Natural killer cell (primary cell): ENCODE data around the gene ZFR2. TPM values are rescaled to one million over a fixed set of nuclear protein-coding genes. Genes with fewer than 3 reads are reported as not detected.

Experiments used
- ATAC-seq, 3 donors: fragments of 150-1000 bp in 2 of 3; fragments of 200-7000 bp in 1 of 3; cut with Tn5 transposase; 1 replicate in 1 of 3; 2 replicates in 2 of 3; pipeline ENCODE4 v1.10.0; 2021; ENCODE audit warnings: mild to moderate bottlenecking in 2 of 3, moderate library complexity in 2 of 3
- DNase-seq, 2 donors: peaks; one replicate each; pipeline versions ENCODE4 v3.0.0 to v3.0.0-alpha.2; 2013 to 2021; ENCODE audit warnings: mixed read lengths in 1 of 2
- H3K27ac ChIP-seq: one replicate; pipeline ENCODE4 v1.5.1; 2013; ENCODE audit warnings: mild to moderate bottlenecking, low read length
- H3K27me3 ChIP-seq: one replicate; pipeline ENCODE4 v1.6.1; 2013; ENCODE audit warnings: low read length; ENCODE audit not compliant: control insufficient read depth, insufficient read depth
- H3K36me3 ChIP-seq: one replicate; pipeline ENCODE4 v1.6.1; 2013; ENCODE audit warnings: low read length; ENCODE audit not compliant: control insufficient read depth, insufficient read depth
- H3K4me1 ChIP-seq: one replicate; pipeline ENCODE4 v1.6.1; 2013; ENCODE audit warnings: low read length; ENCODE audit not compliant: control insufficient read depth, insufficient read depth
- H3K4me3 ChIP-seq: one replicate; pipeline ENCODE4 v1.5.1; 2013; ENCODE audit warnings: low read length
- H3K9me3 ChIP-seq: one replicate; pipeline ENCODE4 v1.6.1; 2013; ENCODE audit warnings: low read length; ENCODE audit not compliant: control insufficient read depth, insufficient read depth
- H3K27ac Mint-ChIP-seq, 2 donors: one replicate each; pipeline ENCODE4 v1.8.0; 2022; ENCODE audit warnings: mild to moderate bottlenecking in 2 of 2, mixed read lengths in 2 of 2, moderate library complexity in 1 of 2
- H3K27me3 Mint-ChIP-seq, 2 donors: one replicate each; pipeline ENCODE4 v1.8.0; 2022; ENCODE audit warnings: low read depth in 2 of 2, mixed read lengths in 2 of 2
- H3K36me3 Mint-ChIP-seq: one replicate; pipeline ENCODE4 v1.8.0; 2022; ENCODE audit warnings: mixed read lengths
- H3K4me1 Mint-ChIP-seq, 2 donors: one replicate each; pipeline ENCODE4 v1.8.0; 2022; ENCODE audit warnings: mixed read lengths in 2 of 2
- H3K4me3 Mint-ChIP-seq: one replicate; pipeline ENCODE4 v1.8.0; 2022; ENCODE audit warnings: mild to moderate bottlenecking, moderate library complexity, mixed read lengths
- H3K9me3 Mint-ChIP-seq, 2 donors: one replicate each; pipeline ENCODE4 v1.8.0; 2022; ENCODE audit warnings: mixed read lengths in 2 of 2
- WGBS: methylation state at CpG from one replicate; pipeline ENCODE4 v1.1.7; 2013; ENCODE audit warnings: missing lambda C conversion rate; ENCODE audit not compliant: insufficient coverage; 5-methylcytosine and 5-hydroxymethylcytosine counted together
- intact Hi-C: fragments of 100-400 bp; cut with micrococcal nuclease; formaldehyde crosslinking; loops from one replicate; pipeline ENCODE4 v1.14.2; 2022
- total RNA-seq, 4 donors: library from RNA; stranded (reverse); fragments of 120-200 nt in 1 of 4; gene quantifications; one replicate each; pipeline versions ENCODE4 v1.2.3 to v1.2.4, GENCODE V29; 2013 to 2022
- TF ChIP-seq, protein P1 (sequence below): fragments of 200-600 bp; IDR thresholded peaks from one replicate; pipeline ENCODE4 v1.8.0; 2022; ENCODE audit warnings: antibody characterized with exemption

ZFR2 gene
- total RNA-seq, 3 donors from 2014 or later (not counting 1 experiment from before 2014, with no cell fraction given) = 1.6 to 4.4 (median 1.7) TPM

- H3K27ac Mint-ChIP-seq = no peak overlapping the region
- H3K27me3 ChIP-seq = no peaks in the 10 kb centered on the region
- 72% methylated on average over 14 of the region's 14 CpGs for WGBS
- no peak overlapping the region for H3K4me3 ChIP-seq
- TF ChIP-seq, protein P1, sequence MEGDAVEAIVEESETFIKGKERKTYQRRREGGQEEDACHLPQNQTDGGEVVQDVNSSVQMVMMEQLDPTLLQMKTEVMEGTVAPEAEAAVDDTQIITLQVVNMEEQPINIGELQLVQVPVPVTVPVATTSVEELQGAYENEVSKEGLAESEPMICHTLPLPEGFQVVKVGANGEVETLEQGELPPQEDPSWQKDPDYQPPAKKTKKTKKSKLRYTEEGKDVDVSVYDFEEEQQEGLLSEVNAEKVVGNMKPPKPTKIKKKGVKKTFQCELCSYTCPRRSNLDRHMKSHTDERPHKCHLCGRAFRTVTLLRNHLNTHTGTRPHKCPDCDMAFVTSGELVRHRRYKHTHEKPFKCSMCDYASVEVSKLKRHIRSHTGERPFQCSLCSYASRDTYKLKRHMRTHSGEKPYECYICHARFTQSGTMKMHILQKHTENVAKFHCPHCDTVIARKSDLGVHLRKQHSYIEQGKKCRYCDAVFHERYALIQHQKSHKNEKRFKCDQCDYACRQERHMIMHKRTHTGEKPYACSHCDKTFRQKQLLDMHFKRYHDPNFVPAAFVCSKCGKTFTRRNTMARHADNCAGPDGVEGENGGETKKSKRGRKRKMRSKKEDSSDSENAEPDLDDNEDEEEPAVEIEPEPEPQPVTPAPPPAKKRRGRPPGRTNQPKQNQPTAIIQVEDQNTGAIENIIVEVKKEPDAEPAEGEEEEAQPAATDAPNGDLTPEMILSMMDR = no peak
- no peak overlapping the region for H3K4me3 Mint-ChIP-seq
- ATAC-seq = no peak
- no peaks in the 10 kb centered on the region for H3K4me1 Mint-ChIP-seq
- H3K36me3 ChIP-seq = no peaks in the 10 kb centered on the region
- intact Hi-C loops = no loop called here
- DNase-seq = no peak
- no peaks in the 10 kb centered on the region for H3K4me1 ChIP-seq
- no peaks in the 10 kb centered on the region for H3K27me3 Mint-ChIP-seq
- no peaks in the 10 kb centered on the region for H3K36me3 Mint-ChIP-seq
- H3K9me3 ChIP-seq = peaks cover 9% of the 10 kb centered on the region
- no peak overlapping the region for H3K27ac ChIP-seq
- H3K9me3 Mint-ChIP-seq = no peaks in the 10 kb centered on the region
Measured at GRCh38 chr19:3908266-3909054, 39.6 kb upstream of the ZFR2 start.

GRCh38 chr19:3907626-3908265 lies 38.9 kb upstream of the ZFR2 start:
- ATAC-seq = no peak
- Mint-ChIP-seq H3K27me3 (no peaks in the 10 kb centered on the region), H3K27ac (no peak overlapping the region), H3K36me3 (no peaks in the 10 kb centered on the region), H3K4me3 (no peak overlapping the region), H3K9me3 (no peaks in the 10 kb centered on the region), H3K4me1 (no peaks in the 10 kb centered on the region)
- H3K4me1 ChIP-seq = no peaks in the 10 kb centered on the region
- intact Hi-C loops = no loop called here
- TF ChIP-seq, protein P1 = no peak
- no peak overlapping the region for H3K4me3 ChIP-seq
- no peaks in the 10 kb centered on the region for H3K27me3 ChIP-seq
- DNase-seq = no peak
- WGBS = 89% methylated on average over 50 of the region's 50 CpGs
- no peak overlapping the region for H3K27ac ChIP-seq
- peaks cover 9% of the 10 kb centered on the region for H3K9me3 ChIP-seq
- H3K36me3 ChIP-seq = no peaks in the 10 kb centered on the region

GRCh38 chr19:3904233-3904632 lies 35.4 kb upstream of the ZFR2 start:
- H3K27me3 ChIP-seq = no peaks in the 10 kb centered on the region
- H3K4me3 Mint-ChIP-seq = no peak overlapping the region

More at GRCh38 chr19:3904233-3904632, 35.4 kb upstream of the ZFR2 start:
- no peaks in the 10 kb centered on the region for H3K4me1 ChIP-seq
- 94% methylated on average over 7 of the region's 8 CpGs for WGBS
- DNase-seq = no peak
- intact Hi-C loops = no loop called here
- Mint-ChIP-seq H3K9me3 (no peaks in the 10 kb centered on the region), H3K27me3 (no peaks in the 10 kb centered on the region), H3K27ac (no peak overlapping the region), H3K36me3 (no peaks in the 10 kb centered on the region), H3K4me1 (no peaks in the 10 kb centered on the region)
- TF ChIP-seq, protein P1 = no peak
- no peaks in the 10 kb centered on the region for H3K36me3 ChIP-seq
- H3K9me3 ChIP-seq = no peaks in the 10 kb centered on the region
- H3K27ac ChIP-seq = no peak overlapping the region
- ATAC-seq = no peak
- no peak overlapping the region for H3K4me3 ChIP-seq
